ENCODE results near the gene NOC3L. TPM values are rescaled to one million over a fixed set of nuclear protein-coding genes. Genes with fewer than 3 reads are reported as not detected.
A peak's percentile ranks its signal among the peaks of the same experiment; 100 is the strongest.

NOC3L gene
- total RNA-seq, 1 donor from 2014 or later: 20.4 TPM

DNA sequence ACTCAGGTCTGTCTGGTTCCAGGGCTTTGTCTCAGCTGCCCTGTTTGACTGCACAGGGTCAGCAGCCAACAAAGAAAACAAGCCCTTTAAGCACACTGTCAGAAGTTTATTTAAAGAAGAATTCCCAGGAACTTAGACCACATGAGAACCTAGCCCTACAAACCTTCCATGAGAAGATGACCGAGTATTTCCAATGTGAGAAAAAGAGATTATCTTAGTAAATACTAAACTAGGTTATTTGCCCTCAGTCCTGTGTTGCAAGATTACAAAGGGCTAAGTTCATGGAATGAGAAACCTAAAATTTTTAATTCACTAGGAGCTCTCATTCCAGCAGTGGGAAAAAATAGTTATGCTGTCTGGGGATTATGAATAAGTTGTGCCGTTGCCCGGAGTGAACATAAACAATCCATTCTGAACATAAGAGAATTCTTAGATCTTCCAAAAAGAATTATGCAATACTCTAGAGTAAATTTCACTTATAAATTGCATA is 46.7 kb downstream of the NOC3L start:
- H3K27ac Mint-ChIP-seq: no peak overlapping the region
- DNase-seq (ENCODE audit: low spot score, unreplicated experiment): no peak

DNA sequence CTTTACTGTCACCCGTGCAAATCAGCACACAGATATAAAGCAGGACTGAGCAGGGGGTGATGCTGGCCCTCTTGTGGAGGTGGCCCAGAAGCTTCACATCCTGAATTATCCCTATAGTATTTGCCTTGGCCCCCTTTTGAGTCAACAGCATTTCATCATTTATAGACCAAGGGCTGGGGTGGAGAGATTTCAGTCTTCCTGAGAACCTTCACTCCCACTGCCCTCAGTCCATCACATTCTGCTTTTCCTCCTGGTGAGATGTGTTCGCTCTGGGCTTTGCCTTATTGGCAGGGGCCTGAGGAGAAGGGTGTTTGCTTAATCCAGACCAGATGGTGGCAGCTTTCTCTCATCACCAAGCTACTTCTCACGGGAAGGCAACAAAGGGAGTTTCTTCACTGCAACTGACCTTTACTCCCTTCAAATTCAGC is 47.7 kb downstream of the NOC3L start:
- Mint-ChIP-seq H3K27me3 (no peaks in the 10 kb centered on the region), H3K36me3 (ENCODE audit: insufficient read depth) (peaks cover 3% of the 10 kb centered on the region), H3K4me1 (ENCODE audit: low read depth) (peaks cover 4% of the 10 kb centered on the region), H3K4me3 (ENCODE audit: low read depth) (no peak overlapping the region), H3K27ac (peak overlapping the region; percentile 71), H3K9me3 (ENCODE audit: low read depth) (no peaks in the 10 kb centered on the region)
- TF ChIP-seq CTCF (IDR thresholded peaks at IDR 0.05; ENCODE audit: unreplicated experiment): no peak
- no peak for DNase-seq (ENCODE audit: low spot score, unreplicated experiment)

More for the DNA sequence above, 46.7 kb downstream of the NOC3L start:
- H3K9me3 Mint-ChIP-seq (ENCODE audit: low read depth): no peaks in the 10 kb centered on the region
- no peaks in the 10 kb centered on the region for H3K36me3 Mint-ChIP-seq (ENCODE audit: insufficient read depth)
- no peak for TF ChIP-seq CTCF (IDR thresholded peaks at IDR 0.05; ENCODE audit: unreplicated experiment)
- H3K4me1 Mint-ChIP-seq (ENCODE audit: low read depth): peaks cover 4% of the 10 kb centered on the region
- H3K27me3 Mint-ChIP-seq: no peaks in the 10 kb centered on the region
- H3K4me3 Mint-ChIP-seq (ENCODE audit: low read depth): no peak overlapping the region

- no peak for DNase-seq (ENCODE audit: low spot score, unreplicated experiment)
These were observed 52.4 kb downstream of the NOC3L start for GRCh38 chr10:94310369-94310768.

DNA sequence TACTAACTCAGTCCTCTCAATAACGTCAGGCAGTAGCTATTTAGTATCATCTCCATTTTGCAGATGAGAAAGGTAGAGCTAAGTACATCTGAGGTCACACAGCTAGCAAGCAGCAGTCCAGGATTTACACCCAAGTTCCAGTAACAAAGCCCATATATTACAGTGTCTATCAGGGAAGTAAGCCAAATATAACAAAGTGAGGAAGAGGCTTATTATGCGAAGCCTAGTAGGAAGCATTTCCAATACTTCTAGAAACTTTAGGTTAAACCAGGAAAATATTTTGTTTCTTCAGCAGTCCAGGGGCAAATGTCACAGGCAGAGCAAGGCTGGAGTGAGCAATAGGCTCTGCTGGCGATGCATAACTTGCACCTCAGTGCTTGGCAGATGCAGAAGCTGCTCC is 53.9 kb downstream of the NOC3L start:
- Mint-ChIP-seq H3K9me3 (ENCODE audit: low read depth) (no peaks in the 10 kb centered on the region), H3K36me3 (ENCODE audit: insufficient read depth) (peaks cover 8% of the 10 kb centered on the region), H3K4me3 (ENCODE audit: low read depth) (no peak overlapping the region), H3K27me3 (no peaks in the 10 kb centered on the region), H3K27ac (no peak overlapping the region), H3K4me1 (ENCODE audit: low read depth) (no peaks in the 10 kb centered on the region)
- TF ChIP-seq CTCF (IDR thresholded peaks at IDR 0.05; ENCODE audit: unreplicated experiment): no peak
- no peak for DNase-seq (ENCODE audit: low spot score, unreplicated experiment)

More at GRCh38 chr10:94310369-94310768, 52.4 kb downstream of the NOC3L start:
- Mint-ChIP-seq H3K4me3 (ENCODE audit: low read depth) (no peak overlapping the region), H3K9me3 (ENCODE audit: low read depth) (no peaks in the 10 kb centered on the region), H3K4me1 (ENCODE audit: low read depth) (peaks cover 2% of the 10 kb centered on the region), H3K27ac (no peak overlapping the region), H3K27me3 (no peaks in the 10 kb centered on the region), H3K36me3 (ENCODE audit: insufficient read depth) (peaks cover 8% of the 10 kb centered on the region)
- TF ChIP-seq CTCF (IDR thresholded peaks at IDR 0.05; ENCODE audit: unreplicated experiment): no peak

GRCh38 chr10:94307046-94307615 is 55.6 kb downstream of the NOC3L start:
- DNase-seq (ENCODE audit: low spot score, unreplicated experiment): no peak
- Mint-ChIP-seq H3K27me3 (no peaks in the 10 kb centered on the region), H3K27ac (no peak overlapping the region), H3K4me1 (ENCODE audit: low read depth) (no peaks in the 10 kb centered on the region), H3K4me3 (ENCODE audit: low read depth) (no peak overlapping the region), H3K9me3 (ENCODE audit: low read depth) (no peaks in the 10 kb centered on the region), H3K36me3 (ENCODE audit: insufficient read depth) (peaks cover 8% of the 10 kb centered on the region)
- TF ChIP-seq CTCF (IDR thresholded peaks at IDR 0.05; ENCODE audit: unreplicated experiment): no peak
